GM19238 (cell line): ENCODE measurements around the gene SMIM34.
"Not testable (repeated sequence)": the region's sequence is repeated elsewhere in the genome, so short reads cannot be mapped to it uniquely, and the experiment has no call there.

Source experiments
- DNase-seq: peaks from one replicate; pipeline ENCODE4 v3.0.0; 2011; ENCODE audit warnings: low spot score; ENCODE audit not compliant: insufficient read length

The SMIM34 gene

DNA sequence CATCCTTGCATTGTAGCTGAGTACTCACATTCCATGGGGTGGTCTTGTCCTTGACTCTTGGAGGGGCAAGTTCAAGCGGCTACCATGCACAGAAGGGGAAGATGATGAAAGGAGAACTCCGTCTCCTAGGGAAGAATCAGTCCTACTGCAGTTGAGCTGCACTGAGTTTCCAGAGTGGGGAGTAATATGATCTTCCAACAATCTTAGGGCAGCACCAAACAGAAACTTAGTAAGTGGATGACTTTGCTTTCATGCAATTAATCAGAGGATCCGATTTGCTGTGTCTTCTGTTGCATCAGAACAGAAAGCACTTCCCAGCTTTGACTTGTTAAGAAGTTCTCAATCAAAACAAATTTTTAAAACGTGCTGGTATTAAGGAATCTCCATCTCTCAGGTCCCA is at the start of gene SMIM34:
Gene SMIM34, minus strand, starts transcription at position 147 of the 400 bp plus-strand sequence. Its CDS starts 112 bp downstream, at position 35.
- DNase-seq, result not testable (repeated sequence)

GRCh38 chr21:34467333-34467732 is 43.6 kb upstream of the SMIM34 start:
- DNase-seq, result not testable (repeated sequence)

DNA sequence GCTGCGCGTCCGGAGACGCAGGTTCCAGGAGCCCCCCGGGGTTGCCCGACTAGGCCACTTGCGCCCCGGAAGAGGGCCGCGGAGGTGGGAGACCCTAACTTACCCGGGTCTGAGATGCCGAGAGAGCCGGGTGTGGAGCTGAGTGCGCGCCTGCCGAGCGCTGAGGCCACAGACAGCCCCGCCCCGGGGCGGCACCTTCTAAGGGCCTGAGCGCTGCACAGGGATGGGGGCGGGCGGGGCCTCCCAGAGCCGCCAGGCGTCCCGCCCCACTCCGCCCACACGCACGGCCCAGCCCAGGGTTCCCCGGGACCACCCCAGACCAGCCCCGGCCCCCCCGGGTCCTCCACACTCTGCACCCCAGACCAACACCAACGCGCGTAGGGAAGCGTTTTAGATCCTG is 35.7 kb upstream of the SMIM34 start:
- DNase-seq, result not testable (repeated sequence)

DNA sequence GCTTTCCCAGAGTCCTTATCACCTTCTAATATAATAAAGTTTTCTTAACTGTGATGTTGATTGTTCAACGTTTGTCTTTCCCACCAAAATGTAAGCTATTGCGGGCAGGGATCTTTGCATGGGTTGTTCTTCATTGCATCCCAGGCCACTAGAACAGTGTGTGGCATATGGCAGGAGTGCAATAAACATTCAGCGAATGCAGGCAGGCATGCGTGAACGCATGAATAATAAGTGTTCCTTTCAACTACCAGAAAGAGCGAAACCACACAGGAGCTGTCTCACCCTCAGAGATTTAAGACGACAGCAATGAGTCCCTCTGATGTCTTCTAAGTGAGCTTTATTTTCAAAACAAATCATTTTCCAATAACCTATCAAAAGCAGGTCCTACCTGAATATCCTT is 34.5 kb upstream of the SMIM34 start:
- not testable (repeated sequence) for DNase-seq

DNA sequence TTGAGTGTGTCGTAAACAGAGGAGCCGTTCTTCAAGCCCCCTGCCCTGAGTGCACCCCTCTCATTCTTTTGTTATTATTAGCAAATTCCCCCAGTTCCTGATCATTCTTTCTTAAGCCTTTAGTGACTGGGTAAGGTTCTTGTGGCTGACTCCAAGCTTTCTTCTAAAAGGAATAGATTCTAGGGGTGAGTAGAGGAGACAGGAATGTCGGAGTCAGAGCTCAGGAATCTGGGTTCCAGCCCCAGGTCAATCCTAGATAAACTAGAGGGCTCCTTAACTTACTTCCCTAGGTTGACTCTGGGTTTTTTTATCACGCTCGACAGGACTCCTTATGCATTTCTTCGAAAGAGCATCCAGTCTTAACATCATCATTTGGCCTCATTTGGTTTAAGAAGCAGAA is 32.4 kb upstream of the SMIM34 start:
- DNase-seq, result not testable (repeated sequence)

- DNase-seq, result not testable (repeated sequence)
Measured at GRCh38 chr21:34455628-34456027, 31.9 kb upstream of the SMIM34 start.

DNA sequence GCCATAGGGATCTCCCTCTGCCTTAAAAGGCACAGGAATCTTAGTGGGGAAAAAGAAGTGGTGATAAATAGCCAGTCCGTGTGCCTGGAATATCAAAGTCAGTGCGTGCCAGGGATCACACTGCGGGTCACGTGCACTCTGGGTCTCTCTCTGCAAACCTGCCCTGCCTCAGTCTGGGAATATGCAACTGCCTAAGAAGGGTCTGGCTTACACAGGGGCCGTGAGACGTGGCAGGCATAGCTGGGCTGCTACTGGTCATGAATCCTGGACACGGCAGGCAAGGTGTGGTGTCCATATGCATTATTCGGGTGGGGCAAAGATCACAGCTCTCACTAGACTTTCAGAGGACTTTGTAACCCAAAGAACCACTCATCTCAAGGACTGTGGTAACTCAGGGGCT is 23.3 kb upstream of the SMIM34 start:
- DNase-seq, result not testable (repeated sequence)

DNA sequence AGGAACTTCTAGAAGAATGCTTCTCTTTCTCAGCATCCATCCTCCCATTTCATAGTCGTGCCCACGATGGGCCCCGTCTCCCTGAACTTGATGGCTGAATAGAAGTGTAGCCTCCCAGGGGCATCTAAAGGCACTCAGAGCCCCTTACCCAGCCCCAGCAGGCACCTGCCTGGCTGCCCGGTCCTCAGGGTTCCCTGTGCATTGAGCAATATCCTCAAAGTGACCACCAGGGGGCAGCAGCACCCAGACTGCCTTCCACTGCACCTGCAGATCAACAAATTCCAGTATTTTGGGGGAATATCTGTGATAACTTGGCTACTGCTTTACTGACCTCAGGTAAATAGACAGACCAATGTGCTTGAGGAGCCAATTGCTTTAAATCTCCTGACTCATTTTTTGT is 19.7 kb upstream of the SMIM34 start:
- not testable (repeated sequence) for DNase-seq

GRCh38 chr21:34429710-34430109 is 6.0 kb upstream of the SMIM34 start:
- DNase-seq, result not testable (repeated sequence)

DNA sequence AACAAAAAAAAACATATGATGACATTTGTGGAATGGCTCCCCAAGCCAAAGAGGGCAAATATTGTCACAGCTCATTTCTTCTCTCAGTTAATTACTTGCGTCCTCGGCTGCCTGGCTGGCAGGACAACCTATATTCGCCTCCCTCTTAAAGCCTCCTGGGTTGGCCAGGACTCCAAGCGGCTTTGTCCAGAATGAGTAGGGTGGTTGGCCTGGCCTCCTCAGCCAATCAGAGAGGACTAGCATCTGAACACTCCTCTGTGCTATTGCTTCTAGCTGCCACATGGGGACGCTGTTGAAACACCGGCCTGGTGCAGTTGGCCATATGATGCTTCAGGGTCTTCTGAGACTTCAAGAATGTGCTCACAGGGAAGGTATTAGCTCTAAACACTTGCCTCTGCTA is 4.7 kb upstream of the SMIM34 start:
- not testable (repeated sequence) for DNase-seq

- not testable (repeated sequence) for DNase-seq
Measured at GRCh38 chr21:34427339-34427738, 3.6 kb upstream of the SMIM34 start.

GRCh38 chr21:34417448-34418077 is 6.2 kb downstream of the SMIM34 start:
- DNase-seq, result not testable (repeated sequence)

- DNase-seq, result not testable (repeated sequence)
Measured at GRCh38 chr21:34407294-34407693, 16.5 kb downstream of the SMIM34 start.

GRCh38 chr21:34406676-34407075 is 17.1 kb downstream of the SMIM34 start:
- not testable (repeated sequence) for DNase-seq

- DNase-seq, result not testable (repeated sequence)
Measured at GRCh38 chr21:34406102-34406501, 17.6 kb downstream of the SMIM34 start.

- not testable (repeated sequence) for DNase-seq
Measured at GRCh38 chr21:34405686-34406085, 18.1 kb downstream of the SMIM34 start.

DNA sequence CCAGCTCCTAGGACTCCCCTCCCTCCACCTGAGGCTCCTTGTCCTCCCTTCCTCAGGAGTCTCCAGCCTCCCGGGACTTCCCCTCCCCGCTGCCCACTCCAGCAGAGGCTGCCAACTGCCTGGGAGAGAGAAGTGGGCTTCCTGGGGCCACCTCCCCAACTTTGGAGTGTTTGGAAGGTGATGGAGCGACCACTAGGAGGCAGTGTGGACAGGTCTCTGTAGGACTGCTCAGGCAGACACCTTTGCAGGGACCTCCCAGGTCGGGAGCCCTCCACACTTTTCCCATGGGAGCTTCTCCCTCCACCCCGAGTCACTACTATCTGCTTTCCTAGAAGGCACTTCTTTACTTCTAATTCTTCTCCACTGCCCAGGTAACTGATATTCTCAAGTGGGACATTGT is 19.0 kb downstream of the SMIM34 start:
- DNase-seq, result not testable (repeated sequence)

- DNase-seq, result not testable (repeated sequence)
Measured at GRCh38 chr21:34400522-34400921, 23.2 kb downstream of the SMIM34 start.

GRCh38 chr21:34383724-34384415 is 39.9 kb downstream of the SMIM34 start:
- DNase-seq, result not testable (repeated sequence)

- not testable (repeated sequence) for DNase-seq
Measured at GRCh38 chr21:34383138-34383537, 40.6 kb downstream of the SMIM34 start.

DNA sequence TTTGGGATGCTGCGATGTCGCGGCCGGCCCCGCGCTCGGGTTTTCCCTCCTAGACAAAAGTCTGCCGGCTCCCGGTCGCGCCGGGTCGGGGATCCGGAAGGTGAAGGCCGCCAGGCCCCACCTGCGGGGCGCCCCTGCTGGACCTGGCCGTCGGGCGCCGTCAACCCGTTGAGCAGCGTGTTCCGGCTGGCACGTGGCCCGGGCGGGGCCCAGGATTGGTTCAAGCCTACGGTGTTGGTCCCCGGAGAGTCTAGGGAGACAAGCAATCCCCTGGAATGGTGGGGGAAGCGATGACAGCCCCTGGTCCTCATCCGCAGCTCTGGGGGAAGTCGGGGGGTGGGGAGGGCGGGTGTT is 48.2 kb downstream of the SMIM34 start:
- not testable (repeated sequence) for DNase-seq

- DNase-seq, result not testable (repeated sequence)
Measured at GRCh38 chr21:34374940-34375618, 48.7 kb downstream of the SMIM34 start, which contains the start of gene SMIM11. Gene SMIM11, plus strand, starts transcription at chr21:34375507. Its CDS starts 3,998 bp downstream, at chr21:34379505.
